DND-41 (cell line): ENCODE results near the gene NKX1-2.

Experiments
- CTCF ChIP-seq: IDR thresholded peaks from 2 replicates; pipeline ENCODE4 v1.5.1; 2012; ENCODE audit warnings: borderline replicate concordance, low read length, moderate library complexity, mild to moderate bottlenecking; ENCODE audit not compliant: poor library complexity, severe bottlenecking; ENCODE audit errors: extremely low read depth
- EZH2 ChIP-seq: IDR thresholded peaks from 3 replicates; pipeline ENCODE4 v1.6.1; 2012; ENCODE audit warnings: borderline replicate concordance, low read depth, mild to moderate bottlenecking, moderate library complexity, low read length, inconsistent platforms; ENCODE audit not compliant: severe bottlenecking

DNA sequence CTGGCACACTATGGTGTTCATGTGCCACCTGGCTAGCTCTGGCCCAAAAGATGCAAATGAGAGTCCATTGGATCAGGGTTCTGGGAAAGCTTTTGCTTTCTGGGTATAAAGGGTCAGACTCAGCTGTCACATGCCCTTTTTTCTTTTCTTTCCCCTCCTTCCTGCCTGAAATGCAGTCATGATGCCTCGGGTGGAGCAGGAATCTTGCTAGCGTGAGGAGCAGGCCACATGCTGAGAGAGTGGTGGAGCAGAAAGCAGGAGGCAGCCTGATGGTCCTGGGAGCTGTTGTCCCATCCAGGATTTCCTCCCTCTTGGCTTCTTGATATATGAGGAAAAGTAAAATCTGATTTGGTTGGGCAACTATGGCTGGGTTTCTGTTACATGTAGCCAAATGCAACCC lies 9.1 kb upstream of the NKX1-2 start:
- TF ChIP-seq CTCF = no peak
- TF ChIP-seq EZH2 = no peak
